B cell (primary cell): ENCODE measurements around the gene ITPRIP.

Experiments
- EZH2 ChIP-seq: IDR thresholded peaks from 2 replicates; pipeline ENCODE4 v1.6.1; 2012; ENCODE audit warnings: borderline replicate concordance, low read depth, mild to moderate bottlenecking, moderate library complexity, low read length; ENCODE audit not compliant: insufficient read depth, poor library complexity, severe bottlenecking
- TF ChIP-seq, protein P1 (sequence below): fragments of 200-600 bp; IDR thresholded peaks from one replicate; pipeline ENCODE4 v1.8.0; 2022; ENCODE audit warnings: antibody characterized with exemption, mild to moderate bottlenecking

DNA sequence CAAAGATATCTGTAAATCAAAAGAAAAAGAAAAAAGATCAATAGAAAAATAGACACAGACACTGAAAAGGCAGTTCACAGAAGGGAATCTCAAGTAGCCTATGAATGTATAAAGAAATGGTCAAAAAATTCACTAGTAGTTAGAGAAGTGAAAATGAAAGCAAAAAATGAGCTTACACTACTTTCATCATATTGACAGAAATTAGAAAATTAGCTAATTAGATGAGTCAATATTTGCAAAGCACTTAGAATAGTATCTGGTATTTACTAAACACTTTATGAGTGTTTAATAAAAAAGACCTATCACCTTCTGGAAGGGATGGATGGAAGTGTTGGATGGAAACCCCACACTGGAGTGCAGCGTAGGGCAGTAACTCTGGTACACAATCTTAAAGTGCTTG is 13.7 kb upstream of the ITPRIP start:
- TF ChIP-seq, protein P1, sequence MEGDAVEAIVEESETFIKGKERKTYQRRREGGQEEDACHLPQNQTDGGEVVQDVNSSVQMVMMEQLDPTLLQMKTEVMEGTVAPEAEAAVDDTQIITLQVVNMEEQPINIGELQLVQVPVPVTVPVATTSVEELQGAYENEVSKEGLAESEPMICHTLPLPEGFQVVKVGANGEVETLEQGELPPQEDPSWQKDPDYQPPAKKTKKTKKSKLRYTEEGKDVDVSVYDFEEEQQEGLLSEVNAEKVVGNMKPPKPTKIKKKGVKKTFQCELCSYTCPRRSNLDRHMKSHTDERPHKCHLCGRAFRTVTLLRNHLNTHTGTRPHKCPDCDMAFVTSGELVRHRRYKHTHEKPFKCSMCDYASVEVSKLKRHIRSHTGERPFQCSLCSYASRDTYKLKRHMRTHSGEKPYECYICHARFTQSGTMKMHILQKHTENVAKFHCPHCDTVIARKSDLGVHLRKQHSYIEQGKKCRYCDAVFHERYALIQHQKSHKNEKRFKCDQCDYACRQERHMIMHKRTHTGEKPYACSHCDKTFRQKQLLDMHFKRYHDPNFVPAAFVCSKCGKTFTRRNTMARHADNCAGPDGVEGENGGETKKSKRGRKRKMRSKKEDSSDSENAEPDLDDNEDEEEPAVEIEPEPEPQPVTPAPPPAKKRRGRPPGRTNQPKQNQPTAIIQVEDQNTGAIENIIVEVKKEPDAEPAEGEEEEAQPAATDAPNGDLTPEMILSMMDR: no peak
- no peak for TF ChIP-seq EZH2
